OCI-LY3 (cell line): Measurements from ENCODE around the gene ATXN7.

Experiments
- EZH2phosphoT487 ChIP-seq: fragments of 200-600 bp; shearing (Covaris generic); IDR thresholded peaks from 2 replicates; pipeline ENCODE4 v1.6.1; 2018; ENCODE audit warnings: antibody characterized with exemption, mixed run types, low read depth
- TF ChIP-seq, protein P1 (sequence below): fragments of 200-600, 300-600 bp; sonication (generic); IDR thresholded peaks from 2 replicates; pipeline ENCODE4 v1.5.1; 2014; ENCODE audit warnings: antibody characterized with exemption, low read length, low read depth

DNA sequence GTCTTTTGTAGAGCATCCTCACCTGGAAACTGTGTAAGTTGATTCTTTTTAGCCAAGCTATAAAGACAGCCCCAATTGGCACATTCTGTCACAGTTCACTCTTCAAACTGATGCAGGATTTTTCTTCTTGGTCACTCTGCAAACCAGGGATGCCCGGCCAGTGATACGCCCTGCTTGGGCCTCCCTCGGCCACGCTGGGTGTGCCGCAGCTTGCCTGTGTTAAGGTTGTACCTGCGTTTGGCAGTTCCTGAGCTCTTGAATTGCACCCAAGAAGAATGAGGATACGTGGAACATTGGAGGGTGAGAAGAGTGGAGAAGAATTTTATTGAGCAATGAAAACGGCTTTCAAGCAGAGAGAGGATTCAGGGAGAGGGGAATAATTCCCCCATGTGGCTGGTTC lies 109.7 kb downstream of the ATXN7 start:
- TF ChIP-seq EZH2phosphoT487, result no peak
- TF ChIP-seq, protein P1, sequence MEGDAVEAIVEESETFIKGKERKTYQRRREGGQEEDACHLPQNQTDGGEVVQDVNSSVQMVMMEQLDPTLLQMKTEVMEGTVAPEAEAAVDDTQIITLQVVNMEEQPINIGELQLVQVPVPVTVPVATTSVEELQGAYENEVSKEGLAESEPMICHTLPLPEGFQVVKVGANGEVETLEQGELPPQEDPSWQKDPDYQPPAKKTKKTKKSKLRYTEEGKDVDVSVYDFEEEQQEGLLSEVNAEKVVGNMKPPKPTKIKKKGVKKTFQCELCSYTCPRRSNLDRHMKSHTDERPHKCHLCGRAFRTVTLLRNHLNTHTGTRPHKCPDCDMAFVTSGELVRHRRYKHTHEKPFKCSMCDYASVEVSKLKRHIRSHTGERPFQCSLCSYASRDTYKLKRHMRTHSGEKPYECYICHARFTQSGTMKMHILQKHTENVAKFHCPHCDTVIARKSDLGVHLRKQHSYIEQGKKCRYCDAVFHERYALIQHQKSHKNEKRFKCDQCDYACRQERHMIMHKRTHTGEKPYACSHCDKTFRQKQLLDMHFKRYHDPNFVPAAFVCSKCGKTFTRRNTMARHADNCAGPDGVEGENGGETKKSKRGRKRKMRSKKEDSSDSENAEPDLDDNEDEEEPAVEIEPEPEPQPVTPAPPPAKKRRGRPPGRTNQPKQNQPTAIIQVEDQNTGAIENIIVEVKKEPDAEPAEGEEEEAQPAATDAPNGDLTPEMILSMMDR, result no peak
